Epithelial cell of esophagus (primary cell): Measurements from ENCODE around the gene WDR91.

Experiments used
- DNase-seq: peaks from one replicate; pipeline ENCODE4 v3.0.0; 2010; ENCODE audit warnings: low read depth
- H3K4me3 ChIP-seq: 2 replicates; pipeline ENCODE4 v1.5.1; 2011; ENCODE audit warnings: mild to moderate bottlenecking, low read length, control low read depth
- CTCF ChIP-seq: IDR thresholded peaks from 2 replicates; pipeline ENCODE4 v1.5.1; 2011; ENCODE audit warnings: low read depth, mild to moderate bottlenecking, low read length, control low read depth, inconsistent platforms; ENCODE audit not compliant: insufficient read depth; ENCODE audit errors: missing control alignments

WDR91 gene

GRCh38 chr7:135160098-135160857 is 51.0 kb downstream of the WDR91 start:
- DNase-seq = no peak
- TF ChIP-seq CTCF = no peak
- no peak overlapping the region for H3K4me3 ChIP-seq

- DNase-seq = no peak
- H3K4me3 ChIP-seq = no peak overlapping the region
- no peak for TF ChIP-seq CTCF
Measured at GRCh38 chr7:135159359-135160085, 51.8 kb downstream of the WDR91 start.

- no peak for TF ChIP-seq CTCF
- no peak overlapping the region for H3K4me3 ChIP-seq
- no peak for DNase-seq
Measured at GRCh38 chr7:135158874-135159273, 52.5 kb downstream of the WDR91 start.

GRCh38 chr7:135158141-135158655 is 53.1 kb downstream of the WDR91 start:
- no peak for DNase-seq
- no peak for TF ChIP-seq CTCF
- no peak overlapping the region for H3K4me3 ChIP-seq

- no peak for DNase-seq
- H3K4me3 ChIP-seq = no peak overlapping the region
- no peak for TF ChIP-seq CTCF
Measured at GRCh38 chr7:135156290-135156689, 55.0 kb downstream of the WDR91 start.

GRCh38 chr7:135154734-135155133 is 56.6 kb downstream of the WDR91 start:
- no peak overlapping the region for H3K4me3 ChIP-seq
- TF ChIP-seq CTCF = no peak
- DNase-seq = no peak

- H3K4me3 ChIP-seq = no peak overlapping the region
- TF ChIP-seq CTCF = no peak
- no peak for DNase-seq
Measured at GRCh38 chr7:135152442-135152841, 58.9 kb downstream of the WDR91 start.
